Activated B cell treated with CpG ODN at 0.5 μM for 24 hours (primary cell): ENCODE data around the gene HAUS3. TPM values are rescaled to one million over a fixed set of nuclear protein-coding genes. Genes with fewer than 3 reads are reported as not detected.

Experiments used
- ATAC-seq: fragments of 200-7000 bp; cut with Tn5 transposase; one replicate; pipeline ENCODE4 v1.10.0; 2021; ENCODE audit warnings: low read depth, mild to moderate bottlenecking, moderate library complexity
- CTCF ChIA-PET: fragments of 350-600 bp; sonication (Branson Sonifier 250); formaldehyde crosslinking; loops from one replicate; lab custom pipeline; 2021; ENCODE audit warnings: antibody characterized with exemption; lab: Charles Lee
- POLR2A ChIA-PET: fragments of 350-600 bp; sonication (Branson Sonifier 250); formaldehyde crosslinking; loops from one replicate; lab custom pipeline; 2021; ENCODE audit warnings: antibody characterized with exemption; lab: Charles Lee
- DNase-seq: peaks from one replicate; pipeline ENCODE4 v3.0.0; 2022
- H3K27ac Mint-ChIP-seq: one replicate; pipeline ENCODE4 v1.8.0; 2020; ENCODE audit warnings: mixed read lengths
- H3K27me3 Mint-ChIP-seq: one replicate; pipeline ENCODE4 v1.8.0; 2021; ENCODE audit warnings: mixed read lengths
- H3K36me3 Mint-ChIP-seq: one replicate; pipeline ENCODE4 v1.8.0; 2021; ENCODE audit warnings: low read depth, mixed read lengths
- H3K4me1 Mint-ChIP-seq: one replicate; pipeline ENCODE4 v1.8.0; 2021; ENCODE audit warnings: mixed read lengths
- H3K4me3 Mint-ChIP-seq: one replicate; pipeline ENCODE4 v1.8.0; 2020; ENCODE audit warnings: mild to moderate bottlenecking, mixed read lengths
- H3K9me3 Mint-ChIP-seq: one replicate; pipeline ENCODE4 v1.8.0; 2020; ENCODE audit warnings: mixed read lengths
- intact Hi-C: fragments of 100-400 bp; cut with micrococcal nuclease; formaldehyde crosslinking; loops from one replicate; pipeline ENCODE4 v1.15.1; 2024
- total RNA-seq: library from RNA; stranded (reverse); gene quantifications from 2 replicates; pipeline ENCODE4 v1.2.3, GENCODE V29; 2022
- TF ChIP-seq, protein P1 (sequence below): fragments of 200-600 bp; IDR thresholded peaks from one replicate; pipeline ENCODE4 v1.8.0; 2022; ENCODE audit warnings: antibody characterized with exemption, mild to moderate bottlenecking

HAUS3 gene
- total RNA-seq, 1 donor from 2014 or later = 17.9 TPM

DNA sequence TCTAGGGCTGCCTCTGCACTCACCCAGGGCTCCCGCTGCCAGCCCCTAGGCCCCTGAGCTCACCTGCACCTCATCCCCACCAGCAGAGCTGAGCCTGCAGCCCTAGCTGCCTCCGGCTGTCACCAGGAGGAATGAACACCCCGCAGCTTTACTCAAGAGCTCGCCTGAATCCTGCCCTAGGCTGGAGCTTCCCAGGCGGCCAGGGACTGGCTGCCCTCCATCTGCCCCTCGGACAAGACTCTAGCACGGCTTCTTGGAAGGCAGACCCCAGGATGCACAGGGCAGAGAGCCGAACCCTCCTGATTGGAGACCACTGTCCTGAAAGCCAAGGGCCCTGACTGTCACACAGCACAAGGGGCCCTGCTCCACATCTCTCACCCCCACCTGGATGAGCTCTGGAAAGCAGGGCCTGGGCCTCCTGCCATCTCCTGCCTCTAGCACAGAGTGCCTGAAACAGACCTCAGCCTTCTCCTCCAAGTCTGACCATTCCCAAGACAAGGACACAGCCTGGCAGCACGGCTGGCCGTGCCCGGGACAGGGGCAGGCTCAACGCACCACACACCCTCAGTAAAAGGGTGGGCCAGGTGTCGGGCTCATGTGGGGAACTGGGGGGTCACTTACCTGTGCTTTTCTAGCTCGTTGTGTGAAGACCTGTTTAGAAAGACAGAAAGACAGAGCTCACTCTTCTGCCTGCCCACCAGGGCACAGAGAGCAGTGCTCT lies 15.6 kb upstream of the HAUS3 start:
- peaks cover 17% of the 10 kb centered on the region for H3K4me1 Mint-ChIP-seq
- DNase-seq = peak; percentile 12
- POLR2A ChIA-PET = interaction anchor here (1.3 kb wide), 1 partner anchor 15 kb away, joined by 3 read pairs; the partner anchor contains the start of genes HAUS3 and POLN

GRCh38 chr4:2256781-2257191 lies 14.9 kb upstream of the HAUS3 start:
- intact Hi-C loops = no loop called here
- Mint-ChIP-seq H3K4me1 (peaks cover 17% of the 10 kb centered on the region), H3K9me3 (no peaks in the 10 kb centered on the region), H3K4me3 (no peak overlapping the region), H3K27me3 (no peaks in the 10 kb centered on the region), H3K36me3 (peaks cover 34% of the 10 kb centered on the region), H3K27ac (peak overlapping the region; percentile 79)
- CTCF ChIA-PET = no interaction called here
- POLR2A ChIA-PET = no interaction called here
- ATAC-seq (no peak), DNase-seq (peak; percentile 7)
- TF ChIP-seq, protein P1, sequence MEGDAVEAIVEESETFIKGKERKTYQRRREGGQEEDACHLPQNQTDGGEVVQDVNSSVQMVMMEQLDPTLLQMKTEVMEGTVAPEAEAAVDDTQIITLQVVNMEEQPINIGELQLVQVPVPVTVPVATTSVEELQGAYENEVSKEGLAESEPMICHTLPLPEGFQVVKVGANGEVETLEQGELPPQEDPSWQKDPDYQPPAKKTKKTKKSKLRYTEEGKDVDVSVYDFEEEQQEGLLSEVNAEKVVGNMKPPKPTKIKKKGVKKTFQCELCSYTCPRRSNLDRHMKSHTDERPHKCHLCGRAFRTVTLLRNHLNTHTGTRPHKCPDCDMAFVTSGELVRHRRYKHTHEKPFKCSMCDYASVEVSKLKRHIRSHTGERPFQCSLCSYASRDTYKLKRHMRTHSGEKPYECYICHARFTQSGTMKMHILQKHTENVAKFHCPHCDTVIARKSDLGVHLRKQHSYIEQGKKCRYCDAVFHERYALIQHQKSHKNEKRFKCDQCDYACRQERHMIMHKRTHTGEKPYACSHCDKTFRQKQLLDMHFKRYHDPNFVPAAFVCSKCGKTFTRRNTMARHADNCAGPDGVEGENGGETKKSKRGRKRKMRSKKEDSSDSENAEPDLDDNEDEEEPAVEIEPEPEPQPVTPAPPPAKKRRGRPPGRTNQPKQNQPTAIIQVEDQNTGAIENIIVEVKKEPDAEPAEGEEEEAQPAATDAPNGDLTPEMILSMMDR = no peak

More for the DNA sequence above, 15.6 kb upstream of the HAUS3 start:
- Mint-ChIP-seq H3K9me3 (no peaks in the 10 kb centered on the region), H3K27ac (peak overlapping the region; percentile 21), H3K36me3 (peaks cover 31% of the 10 kb centered on the region), H3K4me3 (no peak overlapping the region), H3K27me3 (no peaks in the 10 kb centered on the region)
- TF ChIP-seq, protein P1 = no peak
- CTCF ChIA-PET = no interaction called here
- ATAC-seq = no peak
- intact Hi-C loops = no loop called here

DNA sequence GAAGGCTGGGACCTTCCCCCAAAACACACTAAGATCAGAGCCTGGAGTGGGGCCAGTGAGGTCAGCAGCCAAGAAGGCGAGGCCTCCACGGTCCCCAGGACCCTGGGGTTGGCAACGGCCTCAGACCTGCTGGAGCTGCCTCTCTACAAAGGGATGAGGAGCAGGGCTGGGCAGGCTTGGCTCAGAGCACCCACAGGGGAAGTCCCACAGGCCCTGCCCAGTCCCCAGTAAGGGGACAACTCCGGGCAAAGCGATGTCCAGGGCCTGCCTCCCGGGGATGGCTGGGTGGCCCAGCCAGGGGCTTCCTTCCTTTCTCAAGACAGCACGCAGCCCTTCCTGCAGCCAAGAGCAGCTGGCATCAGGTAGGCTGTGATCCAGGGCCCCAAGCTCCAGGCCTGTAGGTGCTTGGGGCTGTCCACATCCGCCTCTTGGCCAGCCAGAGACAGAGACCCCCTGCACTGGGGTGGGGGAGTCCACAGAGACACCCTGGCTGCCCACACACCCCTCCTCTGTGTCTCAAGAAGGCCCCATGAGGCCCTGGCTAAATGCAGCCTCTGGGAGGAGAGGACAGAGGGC lies 14.3 kb upstream of the HAUS3 start:
- Mint-ChIP-seq H3K27me3 (no peaks in the 10 kb centered on the region), H3K36me3 (peaks cover 38% of the 10 kb centered on the region), H3K9me3 (no peaks in the 10 kb centered on the region), H3K4me1 (peaks cover 17% of the 10 kb centered on the region), H3K4me3 (no peak overlapping the region), H3K27ac (no peak overlapping the region)
- ChIA-PET CTCF (no interaction called here), POLR2A (no interaction called here)
- TF ChIP-seq, protein P1 = no peak
- intact Hi-C loops = no loop called here
- ATAC-seq (no peak), DNase-seq (peak; percentile 11)

DNA sequence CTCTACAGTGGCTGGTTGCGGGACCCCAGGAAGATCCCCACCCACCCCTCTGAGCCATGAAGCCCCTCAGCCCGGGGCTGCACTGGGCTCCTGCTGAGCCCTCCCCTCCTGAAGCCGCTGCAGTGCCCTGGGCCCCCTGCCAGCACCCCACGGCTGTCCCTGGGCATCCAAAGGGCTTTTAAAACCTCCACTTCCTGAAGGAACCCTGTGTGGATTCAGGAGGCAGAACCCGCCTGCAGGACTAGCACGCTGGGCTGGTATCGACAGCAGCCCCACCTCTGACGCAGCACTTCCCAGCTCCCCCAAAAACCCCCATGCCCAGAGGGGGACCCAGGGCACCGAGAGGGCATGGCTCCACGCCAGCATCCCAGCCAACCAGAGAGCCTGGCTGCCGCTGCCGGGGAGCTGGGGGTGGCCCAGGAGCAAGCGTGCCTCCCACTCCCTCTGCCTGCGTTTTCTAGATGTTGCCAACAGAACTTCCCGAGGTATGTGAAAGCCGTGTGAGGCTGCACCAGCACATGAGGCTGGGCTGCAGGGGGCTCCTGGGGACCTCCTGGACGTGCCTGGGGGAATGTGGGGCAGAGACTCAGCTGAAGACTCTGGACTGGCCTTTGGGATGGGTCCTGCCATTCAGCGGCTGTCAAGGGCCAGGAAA lies 13.7 kb upstream of the HAUS3 start:
- CTCF ChIA-PET = no interaction called here
- DNase-seq = peak; percentile 11
- Mint-ChIP-seq H3K27me3 (no peaks in the 10 kb centered on the region), H3K4me1 (peaks cover 17% of the 10 kb centered on the region), H3K4me3 (no peak overlapping the region), H3K9me3 (no peaks in the 10 kb centered on the region), H3K27ac (no peak overlapping the region), H3K36me3 (peaks cover 43% of the 10 kb centered on the region)
- ATAC-seq = no peak
- POLR2A ChIA-PET = no interaction called here
- intact Hi-C loops = no loop called here
- TF ChIP-seq, protein P1 = no peak
